Hematopoietic multipotent progenitor cell treated with erythropoietin and hydrocortisone succinate and interleukin-3 and kit ligand, for 6 days (in vitro differentiated cells): ENCODE data around the gene KRT5.
"Not testable (repeated sequence)": the region's sequence is repeated elsewhere in the genome, so short reads cannot be mapped to it uniquely, and the experiment has no call there.

ENCODE experiments used
- DNase-seq: peaks from one replicate; pipeline ENCODE4 v3.0.0-alpha.2; 2015

The KRT5 gene

DNA sequence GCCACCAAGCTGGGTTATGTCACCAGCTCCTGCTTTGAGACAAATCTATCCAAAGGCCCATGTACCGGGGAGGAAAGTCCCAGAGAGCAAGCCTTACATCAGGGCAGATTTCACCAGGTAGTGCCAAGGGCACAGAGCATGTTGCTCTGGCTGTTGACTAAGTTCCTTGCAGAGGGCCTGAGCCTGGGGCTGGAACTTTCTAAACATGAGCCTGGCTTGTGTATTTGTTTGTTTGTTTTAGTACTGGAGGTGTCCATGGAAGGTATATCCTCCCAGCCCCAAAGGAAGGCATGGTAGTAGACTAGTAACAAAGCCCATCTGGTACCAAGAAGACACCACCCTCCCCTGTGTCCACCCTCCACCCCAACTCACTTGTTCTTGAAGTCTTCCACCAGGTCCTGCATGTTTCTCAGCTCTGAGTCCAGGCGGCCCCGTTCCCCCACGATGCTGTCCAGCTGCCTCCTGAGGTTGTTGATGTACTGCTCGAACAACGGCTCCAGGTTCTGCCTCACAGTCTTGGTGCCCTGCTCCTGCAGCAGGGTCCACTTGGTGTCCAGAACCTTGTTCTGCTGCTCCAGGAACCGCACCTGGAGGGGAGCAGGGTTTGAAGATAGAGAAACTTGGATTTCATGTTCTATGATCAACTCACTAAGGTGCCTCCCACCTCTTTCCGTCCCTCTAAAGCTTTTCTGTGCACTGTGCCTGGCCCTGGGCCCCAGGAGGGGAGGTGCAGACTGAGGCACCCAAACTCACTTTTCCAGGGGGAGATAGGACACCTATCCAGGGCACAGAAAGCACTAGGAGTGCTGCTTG is 1.4 kb downstream of the KRT5 start:
- DNase-seq, result no peak

DNA sequence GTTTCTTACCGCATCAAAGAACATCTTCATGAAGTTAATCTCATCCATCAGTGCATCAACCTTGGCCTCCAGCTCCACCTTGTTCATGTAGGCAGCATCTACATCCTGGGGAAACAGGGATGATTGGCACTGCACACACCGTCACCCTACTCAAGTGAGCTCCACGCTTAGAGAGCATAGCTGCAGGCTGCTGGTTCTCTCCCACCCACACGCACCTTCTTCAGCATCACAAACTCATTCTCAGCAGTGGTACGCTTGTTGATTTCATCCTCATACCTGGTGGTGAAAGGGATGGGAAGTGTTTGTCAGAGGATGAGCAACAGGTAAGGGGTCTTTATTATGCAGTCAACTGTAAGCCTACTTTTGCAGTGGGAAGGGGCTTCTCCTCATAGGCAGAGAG is 2.3 kb downstream of the KRT5 start:
- DNase-seq, result no peak

DNA sequence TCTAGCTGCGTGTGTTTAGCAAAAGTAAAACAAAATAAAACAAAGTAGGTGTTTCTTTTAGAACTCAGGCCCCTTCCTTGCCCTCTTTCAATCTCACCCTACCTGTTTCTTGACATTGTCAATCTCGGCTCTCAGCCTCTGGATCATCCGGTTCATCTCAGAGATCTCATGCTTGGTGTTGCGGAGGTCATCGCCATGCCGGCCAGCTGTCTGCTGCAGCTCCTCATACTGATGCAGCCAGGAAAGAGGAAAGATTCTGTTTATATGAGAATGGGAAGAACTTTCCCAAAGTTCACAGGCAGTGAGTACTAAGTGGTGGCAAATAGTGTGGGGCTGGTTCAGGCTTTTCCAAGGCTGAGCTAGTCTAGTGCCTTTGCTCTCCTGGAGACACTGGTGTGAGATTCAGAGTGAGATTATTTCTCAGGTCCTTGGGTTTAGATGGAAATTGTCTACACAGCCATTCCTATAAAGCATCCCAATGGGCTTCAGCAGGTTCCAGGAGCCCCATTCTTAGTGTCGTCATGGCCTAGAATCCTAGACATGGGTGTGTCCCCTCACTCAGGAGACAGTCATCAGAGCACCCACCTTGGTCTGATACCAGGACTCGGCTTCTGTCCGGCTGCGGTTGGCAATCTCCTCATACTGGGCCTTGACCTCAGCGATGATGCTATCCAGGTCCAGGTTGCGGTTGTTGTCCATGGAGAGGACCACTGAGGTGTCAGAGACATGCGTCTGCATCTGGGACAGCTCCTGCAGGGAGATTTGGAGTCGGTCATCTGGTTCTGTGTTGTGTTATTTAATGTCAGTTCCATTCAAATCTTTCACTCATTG is 3.0 kb downstream of the KRT5 start:
- no peak for DNase-seq

DNA sequence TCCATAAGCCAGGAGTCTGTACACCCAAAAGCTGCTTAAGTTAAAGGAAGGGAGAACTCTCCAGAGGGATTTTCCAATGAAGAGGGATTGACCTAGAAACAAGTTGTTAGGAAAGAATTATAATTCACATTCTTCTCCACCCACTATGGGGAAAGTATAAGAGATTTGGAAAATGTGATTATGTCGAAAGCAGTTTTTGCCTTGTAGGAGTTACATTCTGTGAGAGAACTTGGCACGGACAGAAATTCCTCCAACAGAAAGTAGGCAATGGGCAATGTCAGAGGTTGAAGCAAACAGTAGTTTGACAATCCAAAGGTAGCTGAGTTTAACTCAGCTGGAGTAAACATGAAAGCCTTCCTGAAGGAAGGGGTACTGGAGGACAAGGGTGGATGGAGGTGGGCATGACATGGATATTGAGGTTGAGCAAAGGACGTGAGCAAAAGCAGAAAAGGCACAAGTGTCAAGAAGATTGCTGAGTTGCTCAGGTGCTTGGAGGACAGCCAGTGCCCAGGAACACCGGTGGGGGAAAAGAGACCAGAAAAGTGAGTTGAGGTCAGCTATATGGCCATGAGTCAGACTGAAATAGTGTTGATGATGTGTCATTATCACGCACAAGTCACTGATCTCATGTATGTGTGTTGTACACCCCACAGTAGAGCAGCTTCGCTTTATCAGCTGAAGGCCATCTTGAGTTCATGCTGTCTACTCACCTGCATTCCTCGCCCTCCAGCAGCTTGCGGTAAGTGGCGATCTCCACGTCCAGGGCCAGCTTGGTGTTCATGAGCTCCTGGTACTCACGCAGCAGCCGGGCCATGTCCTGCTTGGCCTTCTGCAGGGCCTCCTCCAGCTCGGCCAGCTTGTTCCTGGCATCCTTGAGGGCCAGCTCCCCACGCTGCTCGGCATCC is 4.0 kb downstream of the KRT5 start:
- no peak for DNase-seq

DNA sequence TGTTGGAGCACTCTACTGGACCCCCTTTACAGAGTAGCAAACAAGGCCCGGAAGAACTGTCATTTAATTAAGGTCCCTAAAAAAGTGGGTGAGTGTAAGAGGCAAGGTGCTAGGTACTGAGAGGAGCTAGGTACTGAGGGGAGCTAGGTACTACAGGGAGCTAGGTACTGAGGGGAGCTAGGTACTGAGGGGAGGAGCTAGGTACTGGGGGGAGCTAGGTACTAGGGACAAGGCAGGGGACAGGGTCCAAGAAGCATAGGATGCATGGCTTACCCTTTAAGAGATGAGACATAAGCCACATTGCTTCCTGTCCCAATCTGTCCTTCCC is 4.9 kb downstream of the KRT5 start:
- no peak for DNase-seq

DNA sequence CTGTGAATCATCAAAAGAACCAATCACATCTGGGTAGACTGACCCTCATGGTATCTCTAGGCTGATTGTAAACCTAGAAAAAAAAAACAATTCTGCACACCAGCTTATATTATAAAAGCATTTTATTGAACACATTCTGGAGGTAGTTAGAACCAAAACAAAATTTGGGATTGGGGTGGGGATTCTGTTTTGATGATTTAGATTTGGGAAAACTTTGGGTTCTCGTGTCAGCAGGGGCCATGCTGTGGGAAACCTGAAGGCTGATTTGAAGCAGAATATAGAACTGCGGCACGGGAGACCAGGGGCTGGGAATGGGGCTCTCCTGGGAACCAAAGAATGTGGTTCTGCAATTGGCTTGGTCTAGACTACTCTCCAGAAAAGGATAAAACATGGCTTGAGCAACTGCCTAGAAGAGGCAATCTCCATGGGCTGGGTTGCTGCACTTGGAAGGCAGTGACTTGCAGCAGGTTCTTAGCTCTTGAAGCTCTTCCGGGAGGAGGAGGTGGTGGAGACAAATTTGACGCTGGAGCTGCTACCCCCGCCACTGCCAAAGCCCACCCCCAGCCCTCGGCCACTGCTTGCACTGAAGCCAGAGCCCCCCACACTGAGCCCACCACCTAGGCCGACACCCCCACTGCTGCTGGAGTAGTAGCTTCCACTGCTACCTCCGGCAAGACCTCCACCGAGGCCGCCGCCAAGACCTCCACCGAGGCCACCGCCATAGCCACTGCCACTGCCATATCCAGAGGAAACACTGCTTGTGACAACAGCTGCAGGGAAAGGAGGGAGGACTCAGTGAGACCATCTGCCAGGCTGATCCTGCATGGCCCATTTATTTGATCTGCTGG is 5.5 kb downstream of the KRT5 start:
- no peak for DNase-seq

DNA sequence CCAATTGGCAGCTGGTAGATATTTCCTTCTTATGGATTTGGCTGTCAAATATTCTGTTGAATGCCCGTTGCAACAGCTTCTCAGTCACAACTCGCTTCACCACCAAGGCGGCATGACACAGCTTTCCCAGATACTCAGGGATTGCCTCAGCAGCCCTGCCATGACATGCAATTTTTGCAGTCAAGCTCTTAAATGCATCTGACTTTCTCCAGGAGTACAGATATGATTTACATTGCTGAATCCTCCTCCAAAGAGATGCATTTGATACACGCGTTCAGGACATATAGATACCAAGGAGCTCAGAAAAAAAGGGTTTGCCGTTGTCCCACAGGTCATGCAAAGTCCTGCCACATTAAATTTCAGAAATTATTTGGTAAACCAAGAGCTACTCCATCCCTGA is 6.5 kb downstream of the KRT5 start:
- DNase-seq, result no peak

DNA sequence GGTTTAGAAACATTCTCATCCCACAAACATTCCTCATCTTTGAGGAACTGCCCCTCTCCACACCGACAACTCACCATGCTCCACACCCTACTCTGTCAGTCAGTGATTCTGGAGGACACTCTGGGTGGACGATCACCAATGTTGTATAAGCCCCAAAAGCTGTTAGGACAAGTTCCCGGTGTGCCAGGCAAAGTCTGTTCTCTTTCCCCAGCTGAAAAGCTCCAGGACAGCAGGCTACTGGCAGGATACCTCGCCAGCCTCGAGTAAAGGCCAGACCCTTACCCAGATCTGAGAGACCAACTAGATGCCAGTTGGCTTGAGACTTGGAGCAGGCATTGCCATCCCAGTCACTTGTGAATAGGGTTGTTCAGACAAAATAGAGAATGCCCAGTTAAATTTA is 12.0 kb downstream of the KRT5 start:
- DNase-seq, result no peak

DNA sequence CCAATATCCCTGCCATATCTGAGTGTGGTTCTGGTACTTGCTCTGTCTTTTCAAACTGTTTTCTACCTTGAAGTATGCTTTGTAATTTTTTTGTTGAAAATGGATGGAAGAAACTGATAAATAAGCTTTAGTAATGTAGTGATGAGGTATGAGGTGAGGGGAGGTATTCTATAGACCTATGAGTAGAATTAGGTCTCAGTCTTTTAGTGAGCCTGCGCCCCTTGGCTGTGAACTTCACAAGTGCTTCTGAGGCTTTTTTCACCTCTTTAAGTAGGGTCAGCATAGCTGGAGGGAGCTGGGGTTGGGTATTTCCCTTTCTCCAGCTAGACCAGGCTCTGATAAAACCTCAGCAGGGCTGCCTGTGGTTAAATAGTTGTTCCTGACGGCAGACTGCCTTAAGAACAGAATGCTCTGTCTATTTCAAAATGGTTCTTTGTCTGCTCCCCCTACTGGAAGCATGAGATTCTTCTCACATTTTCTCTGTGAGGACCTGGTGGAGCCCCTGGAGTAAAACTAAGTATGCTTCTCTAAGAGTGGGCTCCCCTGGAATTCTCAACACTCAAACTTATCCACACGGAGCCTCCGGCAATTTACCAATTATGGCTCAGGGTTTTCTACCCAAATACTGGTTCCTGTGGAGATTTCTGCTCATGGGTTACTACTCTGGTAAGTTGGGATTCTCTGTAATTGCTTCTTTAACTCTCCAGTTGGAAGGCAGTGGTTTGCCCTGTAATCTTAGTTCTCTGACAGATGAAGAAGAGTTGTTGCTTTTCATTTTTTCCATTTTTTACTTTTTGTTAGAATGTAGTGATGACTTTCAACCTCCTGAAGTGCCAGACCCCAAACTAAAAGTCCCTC is 13.1 kb downstream of the KRT5 start:
- peak; percentile 60 for DNase-seq

DNA sequence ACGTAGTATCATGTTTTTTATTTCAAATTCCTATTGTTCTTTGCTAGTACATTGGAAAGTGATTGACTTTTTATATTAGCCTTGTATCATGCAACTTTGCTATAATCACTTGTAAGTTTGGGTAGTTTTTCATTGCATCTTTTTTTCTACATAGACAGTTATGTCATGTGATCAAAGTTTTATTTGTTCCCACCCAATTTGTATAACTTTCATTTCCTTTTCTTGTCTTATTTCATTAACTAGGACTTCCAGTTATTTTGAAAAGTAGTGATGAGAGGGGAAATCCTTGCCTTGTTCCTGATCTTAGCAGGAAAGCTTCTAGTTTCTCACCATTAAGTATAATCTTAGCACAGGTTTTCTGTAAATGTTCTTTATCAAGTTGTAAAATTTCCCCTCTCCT is 17.3 kb downstream of the KRT5 start:
- no peak for DNase-seq

DNA sequence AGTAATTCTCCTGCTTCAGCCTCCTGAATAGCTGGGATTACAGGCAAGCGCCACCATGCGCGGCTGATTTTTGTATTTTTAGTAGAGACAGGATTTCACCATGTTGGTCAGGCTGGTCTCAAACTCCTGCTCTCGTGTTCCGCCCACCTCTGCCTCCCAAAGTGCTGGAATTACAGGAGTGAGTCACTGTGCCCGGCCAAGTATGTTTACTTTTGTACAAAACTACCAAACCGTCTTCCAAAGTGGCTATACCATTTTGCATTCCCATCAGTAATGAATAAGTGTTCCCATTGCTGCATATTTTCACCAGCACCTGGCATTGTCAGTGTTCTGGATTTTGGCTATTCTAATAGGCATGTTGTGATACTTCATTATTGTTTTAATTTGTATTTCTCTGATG is 18.7 kb downstream of the KRT5 start:
- DNase-seq, result no peak

DNA sequence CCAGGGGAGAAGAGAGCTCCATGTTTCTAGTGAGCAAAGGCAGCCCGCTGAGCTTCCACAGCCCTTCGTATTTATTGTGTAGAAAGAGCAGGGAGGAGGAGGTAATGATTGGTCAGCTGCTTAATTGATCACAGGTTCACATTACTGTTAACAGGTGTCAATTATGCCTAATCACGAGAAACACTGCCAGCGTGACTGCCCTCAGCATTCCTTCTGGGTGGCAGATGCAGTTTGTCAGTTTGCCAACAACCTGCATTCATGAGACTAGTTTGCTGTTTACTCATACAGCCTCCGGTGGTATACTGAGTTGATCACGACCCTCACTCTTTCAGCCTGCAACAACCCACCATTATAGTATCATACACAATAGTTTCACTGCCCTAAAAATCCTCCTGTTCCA is 19.6 kb downstream of the KRT5 start:
- not testable (repeated sequence) for DNase-seq

DNA sequence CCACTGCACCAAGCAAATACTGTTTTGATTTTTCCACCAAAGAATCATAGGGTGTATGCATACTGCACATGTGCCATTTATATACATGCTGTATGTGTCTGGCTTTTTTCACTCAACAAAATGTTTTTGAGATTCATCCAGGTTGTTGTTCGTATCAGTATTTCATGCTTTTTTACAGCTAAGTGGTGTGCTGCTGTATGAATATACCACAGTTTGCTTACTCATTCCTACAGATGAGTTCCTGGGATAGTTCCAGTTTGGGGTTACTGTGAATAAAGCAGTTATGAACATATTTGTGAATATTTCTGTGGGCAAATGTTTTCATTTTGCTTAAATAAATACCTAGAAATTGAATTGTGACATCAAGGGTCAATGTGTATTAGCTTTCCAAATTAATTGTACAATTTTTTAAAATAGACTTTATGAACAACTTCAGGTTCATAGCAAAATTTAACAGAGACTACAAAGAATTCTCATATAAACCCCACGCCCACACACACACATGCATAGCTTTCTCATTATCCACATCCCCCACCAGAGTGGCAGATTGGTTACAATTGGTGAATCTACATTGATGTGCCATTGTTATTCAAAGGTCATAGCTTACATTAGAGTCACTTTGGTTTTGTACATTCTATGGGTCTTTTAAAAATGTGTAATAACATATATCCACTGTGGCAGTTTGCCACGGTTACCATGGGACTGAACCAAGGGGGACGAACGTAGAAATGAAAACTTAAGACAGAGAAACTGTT is 20.2 kb downstream of the KRT5 start:
- DNase-seq, result no peak

DNA sequence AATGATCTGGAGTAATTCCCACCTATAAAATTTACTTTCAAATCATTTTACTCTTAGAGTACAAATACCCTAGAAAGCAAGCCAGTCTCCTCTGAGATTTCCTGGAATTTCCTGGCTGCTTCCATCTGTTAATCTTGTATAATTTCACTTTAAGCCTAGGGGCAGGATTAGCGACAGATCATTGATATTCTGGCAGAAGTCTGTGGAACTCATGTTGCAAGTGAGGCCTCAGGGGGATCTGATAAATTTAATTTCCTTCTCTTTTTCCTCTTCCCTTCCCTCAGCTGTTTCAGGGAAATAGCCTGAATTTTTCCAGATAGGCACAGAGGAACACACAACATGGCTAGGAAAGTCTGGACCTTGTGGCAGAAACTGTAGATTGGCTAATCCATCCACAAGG is 21.2 kb downstream of the KRT5 start:
- no peak for DNase-seq

DNA sequence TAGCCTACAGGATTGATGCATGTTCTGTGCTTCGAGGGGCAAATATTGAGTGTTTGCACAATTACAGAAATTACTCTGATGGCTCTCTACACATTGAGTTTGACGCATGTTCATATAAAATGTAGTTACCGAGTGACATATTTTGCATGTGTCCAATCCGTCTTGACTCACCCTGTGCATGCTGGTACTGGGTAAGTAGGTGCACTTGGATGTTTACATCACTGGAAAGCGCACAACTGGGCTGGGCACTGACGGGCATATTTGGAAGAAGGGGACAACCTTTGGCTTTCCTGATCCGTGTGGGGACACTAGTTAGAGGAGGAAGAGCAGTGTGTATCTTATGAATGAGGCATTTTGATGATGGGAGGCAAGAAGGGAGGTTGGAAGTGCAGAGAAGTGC is 22.2 kb downstream of the KRT5 start:
- DNase-seq, result no peak

DNA sequence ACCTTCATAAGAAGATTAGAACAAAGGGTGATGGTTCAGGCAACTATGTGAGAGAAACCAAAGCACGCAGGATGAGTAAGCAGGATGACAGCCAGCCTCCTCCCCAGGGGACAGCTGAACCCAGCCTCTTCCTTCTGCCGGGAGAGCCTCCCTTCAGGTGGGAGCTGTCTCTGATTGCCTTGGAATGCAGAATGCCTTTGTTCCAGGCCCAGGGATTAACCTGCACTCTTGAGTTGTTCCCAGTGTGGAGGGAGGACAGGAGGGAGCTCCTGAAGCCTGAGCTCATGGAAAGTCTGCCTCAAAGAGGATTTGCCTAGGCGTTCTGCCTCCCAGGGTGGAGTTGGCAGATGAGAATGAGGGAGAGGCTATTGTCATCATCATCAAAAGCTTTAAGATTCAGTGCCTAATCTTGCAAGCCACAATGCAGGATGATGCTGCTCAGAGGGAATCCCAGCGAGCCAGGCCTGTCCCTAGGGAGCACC is 23.6 kb downstream of the KRT5 start:
- no peak for DNase-seq

DNA sequence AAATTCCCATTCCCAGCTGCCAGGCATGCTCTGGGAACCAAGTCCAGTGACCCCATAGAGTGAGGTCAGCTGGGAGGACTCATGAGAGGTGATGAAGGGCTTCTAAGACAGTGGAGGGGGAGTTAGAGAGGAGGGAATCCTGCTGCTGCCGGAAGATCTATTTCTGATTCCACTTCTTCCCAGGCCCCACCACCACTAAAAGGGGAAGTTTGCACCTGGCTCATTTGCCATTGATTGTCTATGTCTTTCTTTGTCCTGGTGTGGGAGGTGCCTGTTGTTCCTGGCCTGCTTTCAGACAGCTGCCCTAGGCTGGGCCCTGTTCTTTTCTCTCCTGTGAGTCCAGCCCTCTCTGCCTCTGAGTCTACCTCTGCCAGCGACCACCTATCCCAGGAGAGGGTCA is 24.1 kb downstream of the KRT5 start:
- no peak for DNase-seq

DNA sequence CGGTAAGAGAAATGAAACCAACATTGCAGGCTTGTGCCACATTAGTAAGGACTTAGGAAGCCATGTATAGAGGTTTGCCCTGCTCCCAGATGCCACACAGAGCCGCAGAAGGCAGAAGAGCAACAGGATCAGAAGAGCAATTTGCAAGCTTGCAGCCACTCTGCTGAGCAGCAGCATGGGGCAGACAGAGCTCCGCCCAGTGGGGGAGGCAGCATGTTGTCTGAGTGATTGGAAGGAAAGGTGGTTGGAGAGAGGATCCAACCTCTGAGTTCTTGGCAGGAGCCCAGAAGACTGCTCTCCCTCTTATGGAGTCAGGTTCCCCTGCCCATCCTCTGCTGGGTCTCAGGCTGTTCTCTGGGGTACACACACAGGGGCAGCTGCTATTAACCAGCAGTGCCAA is 24.8 kb downstream of the KRT5 start:
- peak; percentile 17 for DNase-seq

DNA sequence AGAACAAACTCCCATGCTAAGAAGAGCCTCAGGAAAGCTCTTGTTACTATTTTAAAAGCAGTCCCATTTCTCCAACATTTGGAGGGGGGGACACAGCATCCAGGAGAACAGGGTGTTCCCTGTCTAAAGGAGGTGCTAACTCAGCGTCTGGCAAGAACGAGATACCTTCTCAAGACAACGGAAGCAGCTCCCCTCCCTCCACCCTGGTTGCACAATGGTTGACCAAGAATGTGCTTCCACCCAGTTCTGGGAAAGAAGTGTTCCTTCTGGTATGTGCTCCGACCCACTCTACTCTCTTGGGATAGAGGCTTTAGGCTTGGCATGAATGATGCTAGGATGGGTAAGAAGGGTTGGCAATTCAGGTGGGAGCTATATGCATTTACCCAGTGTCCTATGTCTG is 25.7 kb downstream of the KRT5 start:
- no peak for DNase-seq

DNA sequence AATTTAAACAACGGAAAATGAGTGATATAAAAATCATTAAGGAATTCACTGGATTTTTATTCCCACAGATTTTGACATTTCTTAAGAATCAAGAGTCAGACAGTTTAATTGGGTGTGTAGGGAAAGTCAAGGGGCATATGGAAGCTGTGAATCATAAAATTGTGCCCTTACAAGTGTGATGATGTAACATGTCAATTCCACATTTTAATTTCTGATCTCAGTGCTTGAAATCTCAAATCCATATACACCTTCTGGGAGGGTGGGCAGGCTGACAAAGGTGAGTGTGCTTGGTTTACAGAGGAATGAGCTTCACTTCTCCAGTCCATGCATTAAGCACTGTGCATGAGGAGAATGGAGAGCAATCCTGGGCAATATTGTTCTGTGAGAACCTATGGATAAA is 26.1 kb downstream of the KRT5 start:
- no peak for DNase-seq

DNA sequence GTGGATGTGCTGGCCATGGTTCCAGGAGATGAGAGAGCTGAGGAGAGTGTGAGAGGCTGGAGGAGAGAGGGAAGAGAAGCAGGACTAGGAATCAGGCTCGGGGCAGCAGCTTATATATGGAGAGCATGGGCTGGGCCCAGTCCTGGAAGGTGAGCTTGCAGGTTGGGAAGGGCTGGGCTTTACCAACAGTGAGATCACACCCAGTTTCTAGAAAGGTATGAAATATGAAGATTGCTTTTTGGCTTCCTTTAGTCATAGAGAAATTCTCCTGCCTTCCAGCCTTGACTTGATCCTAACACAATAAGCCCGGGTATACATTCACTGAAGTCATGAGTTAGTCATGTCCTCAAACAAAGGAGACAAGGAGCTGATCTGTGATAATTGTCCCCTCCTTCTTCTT is 27.0 kb downstream of the KRT5 start, which contains the start of gene KRT6A:
Gene KRT6A (minus strand): TSS at position 86 of the 400 bp plus-strand sequence. CDS start 69 bp downstream, at position 17.
- no peak for DNase-seq
